Activated T-helper 17 cell treated with anti-CD3 and anti-CD28 coated beads, Interleukin-2, amount 50 U/mL, for 72 hours (primary cell): Measurements from ENCODE around the gene LRRC37A. TPM values are rescaled to one million over a fixed set of nuclear protein-coding genes. Genes with fewer than 3 reads are reported as not detected.
"Not testable (repeated sequence)": the region's sequence is repeated elsewhere in the genome, so short reads cannot be mapped to it uniquely, and the experiment has no call there.

Experiments used
- ATAC-seq: fragments of 150-1000 bp; cut with Tn5 transposase; replicated peaks from 2 replicates; pipeline ENCODE4 v1.10.0; 2021; ENCODE audit warnings: mild to moderate bottlenecking, moderate library complexity
- H3K27ac Mint-ChIP-seq: one replicate; pipeline ENCODE4 v1.8.0; 2022; ENCODE audit warnings: mixed read lengths
- H3K27me3 Mint-ChIP-seq: one replicate; pipeline ENCODE4 v1.8.0; 2022; ENCODE audit warnings: mixed read lengths
- H3K36me3 Mint-ChIP-seq: one replicate; pipeline ENCODE4 v1.8.0; 2022; ENCODE audit warnings: low read depth, mild to moderate bottlenecking, mixed read lengths
- H3K4me1 Mint-ChIP-seq: one replicate; pipeline ENCODE4 v1.8.0; 2022; ENCODE audit warnings: mixed read lengths
- H3K4me3 Mint-ChIP-seq: one replicate; pipeline ENCODE4 v1.8.0; 2022; ENCODE audit warnings: mild to moderate bottlenecking, mixed read lengths
- H3K9me3 Mint-ChIP-seq: one replicate; pipeline ENCODE4 v1.8.0; 2022; ENCODE audit warnings: mixed read lengths
- total RNA-seq, 2 donors: library from RNA; stranded (reverse); gene quantifications; one replicate each; pipeline ENCODE4 v1.2.3, GENCODE V29; 2022

The LRRC37A gene
- total RNA-seq, 2 donors from 2014 or later, result 1.8 to 3.7 TPM

DNA sequence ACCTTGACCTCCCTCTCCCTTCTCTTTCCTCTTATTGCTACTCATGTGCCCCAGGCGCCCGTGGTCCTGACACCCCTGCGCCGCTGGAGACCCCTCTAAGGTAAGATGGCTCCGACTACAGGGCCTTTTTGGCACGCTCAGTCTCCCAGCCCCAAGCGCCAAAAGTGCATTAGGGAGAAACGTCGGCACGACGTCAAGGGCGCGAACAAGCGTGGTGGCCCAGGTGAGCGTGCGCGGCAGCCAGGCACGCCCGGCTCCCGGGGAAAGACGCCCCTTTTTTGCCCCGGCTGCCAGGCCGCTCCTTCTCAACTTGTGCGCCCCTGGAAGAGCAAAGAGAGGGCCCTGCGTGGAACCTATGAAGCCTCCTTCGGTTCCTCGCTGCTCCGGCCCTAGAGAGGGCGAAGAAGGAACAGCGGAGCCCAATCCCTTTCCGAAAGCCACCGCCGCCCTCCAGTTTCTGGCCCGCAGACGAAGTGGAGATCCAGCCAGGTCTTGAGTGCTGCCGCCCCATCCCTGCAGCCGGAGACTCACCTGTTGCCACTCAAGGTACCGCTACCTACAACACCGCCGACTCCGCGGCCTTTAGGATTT, 66.3 kb downstream of the LRRC37A start:
- not testable (repeated sequence) for H3K9me3 Mint-ChIP-seq, H3K4me3 Mint-ChIP-seq, H3K27me3 Mint-ChIP-seq, H3K4me1 Mint-ChIP-seq, H3K27ac Mint-ChIP-seq, H3K36me3 Mint-ChIP-seq
- peak; percentile 65 for ATAC-seq

DNA sequence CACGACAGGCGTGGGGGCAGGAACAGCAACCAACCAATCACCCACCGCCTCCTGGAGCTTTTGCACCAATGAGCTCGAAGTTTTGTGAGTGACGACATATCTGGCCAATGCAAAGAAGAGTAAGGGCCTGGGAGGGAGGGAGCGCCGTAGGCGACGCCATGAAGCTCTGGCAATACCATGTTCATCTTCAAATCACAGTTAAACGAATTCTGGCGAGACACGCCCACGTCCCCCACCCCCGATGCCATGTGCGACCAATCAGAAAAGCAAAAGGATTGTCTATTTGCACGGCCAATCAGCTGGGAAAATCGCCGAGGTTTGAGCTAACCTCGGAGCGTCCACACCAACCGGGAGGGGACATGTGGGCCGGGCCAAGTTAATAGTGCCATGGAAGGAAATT, 66.8 kb downstream of the LRRC37A start, which contains the start of gene ARL17B:
Gene ARL17B (minus strand): TSS at position 12 of the 400 bp plus-strand sequence. CDS start 3,369 bp downstream, outside the sequence.
- not testable (repeated sequence) for H3K4me1 Mint-ChIP-seq, H3K27me3 Mint-ChIP-seq, H3K36me3 Mint-ChIP-seq, H3K27ac Mint-ChIP-seq, H3K9me3 Mint-ChIP-seq, H3K4me3 Mint-ChIP-seq
- ATAC-seq, result peak; percentile 99

DNA sequence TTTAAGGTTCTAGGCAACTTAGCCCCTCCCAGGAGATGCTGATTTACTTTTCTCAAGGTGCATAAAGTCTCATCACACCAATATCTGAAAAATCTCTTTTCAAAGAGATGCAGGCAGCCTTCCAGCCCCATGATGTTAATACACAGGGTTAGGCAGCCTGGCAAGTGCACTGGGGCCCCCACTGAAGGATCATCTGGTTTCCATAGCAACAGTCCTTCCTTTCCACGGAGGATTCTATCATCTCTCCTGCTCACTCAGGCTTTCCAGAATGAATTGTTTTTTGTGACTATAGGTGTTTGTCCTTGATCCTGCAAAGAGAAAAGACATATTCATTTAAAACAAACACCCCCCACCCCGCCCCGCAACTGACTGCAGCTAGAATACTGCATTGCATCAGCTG, 72.6 kb downstream of the LRRC37A start:
- not testable (repeated sequence) for H3K9me3 Mint-ChIP-seq, H3K4me1 Mint-ChIP-seq, H3K36me3 Mint-ChIP-seq, H3K27ac Mint-ChIP-seq, H3K27me3 Mint-ChIP-seq, ATAC-seq, H3K4me3 Mint-ChIP-seq

DNA sequence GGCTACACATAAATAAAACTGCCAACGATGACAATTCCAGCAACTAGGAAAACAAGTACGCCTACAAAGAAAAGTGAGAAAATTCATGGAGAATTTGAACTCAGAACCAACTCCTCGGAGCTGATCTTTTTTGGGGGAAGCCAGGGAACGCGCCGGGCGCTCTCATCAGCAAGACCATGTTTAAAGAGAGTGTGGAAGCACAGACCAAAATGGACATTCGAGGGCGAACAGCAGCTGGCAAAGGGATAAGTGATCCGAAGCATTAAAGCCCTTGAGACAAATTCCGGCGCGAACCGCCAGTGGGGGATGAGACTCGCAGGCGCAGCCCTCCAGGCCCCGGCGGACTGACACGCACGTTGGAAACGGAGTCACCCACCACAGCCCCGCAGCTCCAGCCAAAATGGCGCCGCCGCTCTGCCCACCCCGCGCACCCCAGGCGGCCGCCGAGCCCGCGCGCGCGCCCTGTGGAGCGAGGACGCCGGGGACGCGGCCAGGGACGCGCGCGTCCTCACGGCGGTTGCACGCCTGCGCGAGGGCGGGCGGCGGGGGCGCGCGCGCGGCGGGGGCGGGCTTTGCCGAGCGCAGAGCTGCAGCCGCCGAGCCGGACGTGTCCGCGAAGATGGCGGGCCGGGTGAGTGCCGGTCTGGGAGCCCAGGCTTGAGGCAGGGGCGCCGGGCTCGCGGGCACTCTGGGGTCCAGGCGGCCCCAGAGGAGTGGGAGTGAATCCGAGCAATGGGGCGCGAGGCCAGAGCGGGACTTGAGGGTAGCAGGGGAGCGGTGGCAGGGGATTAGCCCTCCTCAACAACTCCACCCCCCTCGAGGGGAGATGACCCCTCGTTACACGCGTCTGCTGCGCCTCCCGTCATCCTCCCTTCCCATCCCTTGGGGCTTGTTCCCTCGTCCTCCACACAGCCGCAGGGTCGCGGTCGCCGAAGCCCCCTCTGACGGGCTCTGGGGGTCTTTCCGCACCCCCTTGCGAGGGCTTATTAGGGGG, 77.6 kb downstream of the LRRC37A start:
- H3K9me3 Mint-ChIP-seq, H3K27me3 Mint-ChIP-seq, H3K27ac Mint-ChIP-seq, H3K4me1 Mint-ChIP-seq, H3K36me3 Mint-ChIP-seq, H3K4me3 Mint-ChIP-seq: not testable (repeated sequence)
- peak; percentile 86 for ATAC-seq

DNA sequence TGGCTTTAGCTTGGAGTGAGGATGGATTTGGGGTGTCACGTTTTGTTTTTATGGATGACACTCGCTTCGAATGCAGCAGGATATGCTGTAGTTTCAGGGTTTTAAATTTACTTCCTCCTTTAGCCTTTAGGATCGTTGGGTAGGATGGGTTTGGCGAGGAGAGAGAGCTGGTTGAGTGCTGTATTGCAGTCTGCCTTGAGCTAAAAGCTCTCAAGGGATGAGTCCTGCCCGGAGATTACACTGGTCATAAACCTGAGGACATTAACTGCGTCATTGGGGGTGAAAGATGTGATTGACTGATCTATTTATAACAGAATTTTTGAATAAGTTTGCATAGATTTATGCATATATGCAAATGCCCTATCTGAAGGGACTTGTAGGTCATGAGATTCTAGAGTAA, 78.5 kb downstream of the LRRC37A start:
- H3K27me3 Mint-ChIP-seq, H3K4me1 Mint-ChIP-seq, H3K36me3 Mint-ChIP-seq, H3K4me3 Mint-ChIP-seq, H3K27ac Mint-ChIP-seq, H3K9me3 Mint-ChIP-seq: not testable (repeated sequence)
- ATAC-seq, result peak; percentile 66

DNA sequence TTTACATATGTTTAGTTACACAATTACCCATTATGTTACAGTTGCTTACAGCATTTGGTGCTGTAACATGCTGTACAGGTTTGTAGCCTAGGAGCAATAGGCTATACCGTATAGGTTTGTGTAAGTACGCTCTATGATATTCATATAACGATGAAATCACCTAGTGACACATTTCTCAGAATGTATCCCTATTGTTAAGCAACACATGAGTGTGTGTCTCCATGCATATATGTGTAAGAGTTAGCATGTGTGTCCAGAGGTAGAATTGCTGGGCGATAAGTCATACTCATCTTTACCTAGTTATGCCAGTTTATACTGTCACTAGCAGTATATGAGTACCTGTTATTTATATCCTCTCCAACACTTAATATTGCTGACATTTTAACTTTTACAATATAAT, 88.2 kb downstream of the LRRC37A start:
- ATAC-seq, result peak; percentile 92
- not testable (repeated sequence) for H3K4me3 Mint-ChIP-seq, H3K9me3 Mint-ChIP-seq, H3K36me3 Mint-ChIP-seq, H3K27me3 Mint-ChIP-seq, H3K4me1 Mint-ChIP-seq, H3K27ac Mint-ChIP-seq

DNA sequence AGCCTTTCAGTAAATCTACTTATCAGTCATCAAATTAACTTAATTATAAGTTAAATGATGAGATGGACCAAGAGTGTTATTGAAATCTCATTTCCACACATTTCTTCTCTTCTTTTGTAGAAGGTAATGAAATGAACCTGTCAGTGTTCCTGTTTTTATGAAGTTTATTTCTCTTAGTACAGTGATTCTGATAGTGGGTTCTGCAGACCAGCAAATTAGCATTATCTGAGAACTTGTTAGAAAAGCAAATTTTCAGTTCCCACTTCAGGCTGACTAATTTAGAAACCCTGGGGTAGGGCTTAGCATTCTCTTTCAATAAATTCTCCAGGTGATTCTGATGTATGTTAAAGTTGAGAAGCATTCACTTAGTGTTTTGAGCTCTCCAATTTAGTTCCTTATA, 90.6 kb downstream of the LRRC37A start:
- H3K4me1 Mint-ChIP-seq, H3K27ac Mint-ChIP-seq: not testable (repeated sequence)

More for the DNA sequence above, 90.6 kb downstream of the LRRC37A start:
- not testable (repeated sequence) for H3K4me3 Mint-ChIP-seq, H3K9me3 Mint-ChIP-seq, H3K36me3 Mint-ChIP-seq, H3K27me3 Mint-ChIP-seq
- peak; percentile 37 for ATAC-seq

Other genes starting within 250 kb of the LRRC37A start
- 100 to 1,000 TPM in 1 of 2 donors, 10 to 100 TPM in 1; 83.6 to 170 TPM for gene KANSL1, start 101.7 kb upstream of the LRRC37A start, total RNA-seq
- gene ARL17B, start 66.6 kb downstream of the LRRC37A start, total RNA-seq, result 10 to 100 TPM; 21.6 to 22.3 TPM
- 1 to 10 TPM; 5.9 to 9.3 TPM for gene LRRC37A2, start 217.3 kb downstream of the LRRC37A start, total RNA-seq